Activated T-cell treated with anti-CD3 and anti-CD28 coated beads, Interleukin-2, amount 50 U/mL, for 24 hours (primary cell): ENCODE measurements around the gene TRAF2.
"Not testable (repeated sequence)": the region's sequence is repeated elsewhere in the genome, so short reads cannot be mapped to it uniquely, and the experiment has no call there.

ENCODE experiments used
- DNase-seq: peaks from one replicate; pipeline ENCODE4 v3.0.0-alpha.2; 2020
- H3K27ac Mint-ChIP-seq: 2 replicates; pipeline ENCODE4 v1.8.0; 2020; ENCODE audit warnings: mild to moderate bottlenecking, mixed read lengths
- H3K27me3 Mint-ChIP-seq: 2 replicates; pipeline ENCODE4 v1.8.0; 2020; ENCODE audit warnings: mixed read lengths
- H3K36me3 Mint-ChIP-seq: 2 replicates; pipeline ENCODE4 v1.8.0; 2020; ENCODE audit warnings: low read depth, mixed read lengths
- H3K4me1 Mint-ChIP-seq: 2 replicates; pipeline ENCODE4 v1.8.0; 2020; ENCODE audit warnings: low read depth, mixed read lengths
- H3K4me3 Mint-ChIP-seq: 2 replicates; pipeline ENCODE4 v1.8.0; 2020; ENCODE audit warnings: mild to moderate bottlenecking, moderate library complexity, mixed read lengths
- H3K9me3 Mint-ChIP-seq: 2 replicates; pipeline ENCODE4 v1.8.0; 2020; ENCODE audit warnings: mixed read lengths

The TRAF2 gene

DNA sequence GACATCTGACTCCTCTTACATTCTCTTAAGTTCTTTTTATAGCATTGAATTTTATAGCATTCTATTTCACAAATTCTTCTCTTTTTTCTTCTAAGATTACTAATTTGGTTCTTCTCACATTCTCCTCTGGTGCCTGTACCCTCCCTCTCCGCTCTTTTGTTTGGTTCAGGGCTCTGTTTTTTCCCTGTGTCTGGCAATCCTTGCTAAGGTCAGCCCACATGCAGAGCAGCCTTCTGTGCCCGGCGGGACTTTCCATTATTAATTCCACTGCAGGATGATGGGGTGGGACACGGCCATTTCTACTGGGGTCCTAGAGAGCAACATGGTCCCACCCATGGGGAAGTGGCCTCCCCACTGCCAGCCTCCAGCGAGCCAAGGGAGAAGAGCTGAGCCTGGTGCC lies 9.8 kb upstream of the TRAF2 start:
- no peak overlapping the region for H3K27ac Mint-ChIP-seq
- H3K27me3 Mint-ChIP-seq = no peaks in the 10 kb centered on the region
- no peak overlapping the region for H3K4me3 Mint-ChIP-seq
- H3K9me3 Mint-ChIP-seq = no peaks in the 10 kb centered on the region
- H3K36me3 Mint-ChIP-seq = no peaks in the 10 kb centered on the region
- no peak for DNase-seq
- peaks cover 12% of the 10 kb centered on the region for H3K4me1 Mint-ChIP-seq

GRCh38 chr9:136880651-136881050 lies 5.7 kb upstream of the TRAF2 start:
- no peaks in the 10 kb centered on the region for H3K27me3 Mint-ChIP-seq
- no peak for DNase-seq
- peaks cover 45% of the 10 kb centered on the region for H3K4me1 Mint-ChIP-seq
- no peaks in the 10 kb centered on the region for H3K9me3 Mint-ChIP-seq
- H3K27ac Mint-ChIP-seq = peak overlapping the region; percentile 91
- H3K36me3 Mint-ChIP-seq = peaks cover 22% of the 10 kb centered on the region
- no peak overlapping the region for H3K4me3 Mint-ChIP-seq

DNA sequence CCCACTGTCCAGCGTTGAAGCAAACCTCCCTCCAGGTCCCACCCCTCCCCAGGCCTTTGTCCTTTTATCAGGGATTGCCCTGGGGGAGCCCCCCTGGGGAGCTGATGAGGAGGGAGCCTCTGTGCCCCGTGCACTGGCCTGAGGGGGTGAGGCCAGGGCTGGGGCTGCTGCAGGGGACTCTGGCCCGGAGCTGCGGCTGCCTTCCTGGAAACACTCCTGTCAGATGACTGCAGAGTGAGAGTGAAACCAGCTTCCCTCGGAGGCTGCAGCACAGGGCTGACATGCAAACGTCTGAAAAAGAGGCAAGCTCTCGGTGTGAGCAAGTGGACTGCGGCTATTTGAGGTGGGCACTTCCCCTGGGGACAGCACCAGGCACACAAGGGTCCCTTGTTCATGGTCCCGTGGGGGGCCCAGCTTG lies 4.6 kb upstream of the TRAF2 start:
- Mint-ChIP-seq H3K4me3 (peak overlapping the region; percentile 75), H3K27ac (peak overlapping the region; percentile 91), H3K27me3 (no peaks in the 10 kb centered on the region), H3K36me3 (peaks cover 22% of the 10 kb centered on the region), H3K4me1 (peaks cover 45% of the 10 kb centered on the region), H3K9me3 (no peaks in the 10 kb centered on the region)
- peak; percentile 76 for DNase-seq

- Mint-ChIP-seq H3K27me3 (no peaks in the 10 kb centered on the region), H3K4me1 (peaks cover 49% of the 10 kb centered on the region), H3K36me3 (peaks cover 27% of the 10 kb centered on the region), H3K27ac (peak overlapping the region; percentile 91), H3K4me3 (peak overlapping the region; percentile 75), H3K9me3 (no peaks in the 10 kb centered on the region)
- DNase-seq = peak; percentile 90
Observed at GRCh38 chr9:136882109-136882946, 4.0 kb upstream of the TRAF2 start.

- Mint-ChIP-seq H3K4me3 (peak overlapping the region; percentile 75), H3K4me1 (peaks cover 52% of the 10 kb centered on the region), H3K36me3 (peaks cover 30% of the 10 kb centered on the region), H3K27ac (peak overlapping the region; percentile 91)
- H3K27me3 Mint-ChIP-seq, H3K9me3 Mint-ChIP-seq, DNase-seq: not testable (repeated sequence)
Observed at GRCh38 chr9:136882947-136883283, 3.4 kb upstream of the TRAF2 start.

GRCh38 chr9:136883670-136884069 lies 2.6 kb upstream of the TRAF2 start:
- not testable (repeated sequence) for DNase-seq, H3K4me3 Mint-ChIP-seq, H3K9me3 Mint-ChIP-seq, H3K27me3 Mint-ChIP-seq
- peak overlapping the region; percentile 91 for H3K27ac Mint-ChIP-seq
- peaks cover 30% of the 10 kb centered on the region for H3K36me3 Mint-ChIP-seq
- H3K4me1 Mint-ChIP-seq = peaks cover 60% of the 10 kb centered on the region

- Mint-ChIP-seq H3K9me3 (no peaks in the 10 kb centered on the region), H3K4me3 (peak overlapping the region; percentile 97), H3K4me1 (peaks cover 56% of the 10 kb centered on the region), H3K36me3 (peaks cover 57% of the 10 kb centered on the region), H3K27me3 (no peaks in the 10 kb centered on the region), H3K27ac (peak overlapping the region; percentile 95)
- peak; percentile 73 for DNase-seq
Observed at GRCh38 chr9:136886610-136887597, 588 bp downstream of the TRAF2 start.

DNA sequence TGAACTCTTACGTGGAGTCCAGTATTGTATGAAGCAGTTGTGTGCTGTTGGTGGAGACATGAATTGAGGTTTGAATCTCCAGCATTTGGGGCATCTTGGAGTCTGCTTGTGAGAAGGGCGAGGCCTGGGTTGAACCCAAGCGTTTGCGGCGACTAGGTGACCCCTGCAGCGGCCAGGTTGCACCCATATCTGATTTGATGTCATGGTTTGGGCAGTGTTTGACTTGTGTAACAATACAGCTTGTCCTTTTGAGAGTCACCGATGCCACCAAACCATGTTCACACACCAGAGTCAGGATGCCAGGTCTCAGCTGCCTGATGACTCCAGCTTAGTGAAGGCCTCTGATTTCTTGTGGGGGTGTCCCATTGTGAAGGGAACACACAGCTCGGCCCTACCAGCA lies 2.1 kb downstream of the TRAF2 start:
- DNase-seq = no peak
- no peaks in the 10 kb centered on the region for H3K9me3 Mint-ChIP-seq
- peaks cover 60% of the 10 kb centered on the region for H3K36me3 Mint-ChIP-seq
- H3K27ac Mint-ChIP-seq = peak overlapping the region; percentile 74
- peaks cover 48% of the 10 kb centered on the region for H3K4me1 Mint-ChIP-seq
- H3K27me3 Mint-ChIP-seq = no peaks in the 10 kb centered on the region
- peak overlapping the region; percentile 97 for H3K4me3 Mint-ChIP-seq

DNA sequence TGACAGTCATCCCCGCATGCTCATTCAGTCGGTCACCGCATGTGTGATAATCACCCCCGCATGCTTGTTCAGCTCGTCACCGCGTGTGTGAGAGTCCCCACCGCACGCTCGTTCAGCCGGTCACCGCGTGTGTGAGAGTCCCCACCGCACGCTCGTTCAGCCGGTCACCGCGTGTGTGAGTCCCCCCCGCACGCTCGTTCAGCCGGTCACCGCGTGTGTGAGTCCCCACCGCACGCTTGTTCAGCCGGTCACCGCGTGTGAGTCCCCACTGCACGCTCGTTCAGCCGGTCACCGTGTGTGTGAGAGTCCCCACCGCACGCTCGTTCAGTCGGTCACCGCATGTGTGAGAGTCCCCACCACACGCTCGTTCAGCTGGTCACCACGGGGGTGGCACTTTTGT lies 3.5 kb downstream of the TRAF2 start:
- Mint-ChIP-seq H3K4me1 (peaks cover 47% of the 10 kb centered on the region), H3K4me3 (no peak overlapping the region), H3K27me3 (no peaks in the 10 kb centered on the region), H3K9me3 (no peaks in the 10 kb centered on the region), H3K27ac (no peak overlapping the region), H3K36me3 (peaks cover 65% of the 10 kb centered on the region)
- no peak for DNase-seq

DNA sequence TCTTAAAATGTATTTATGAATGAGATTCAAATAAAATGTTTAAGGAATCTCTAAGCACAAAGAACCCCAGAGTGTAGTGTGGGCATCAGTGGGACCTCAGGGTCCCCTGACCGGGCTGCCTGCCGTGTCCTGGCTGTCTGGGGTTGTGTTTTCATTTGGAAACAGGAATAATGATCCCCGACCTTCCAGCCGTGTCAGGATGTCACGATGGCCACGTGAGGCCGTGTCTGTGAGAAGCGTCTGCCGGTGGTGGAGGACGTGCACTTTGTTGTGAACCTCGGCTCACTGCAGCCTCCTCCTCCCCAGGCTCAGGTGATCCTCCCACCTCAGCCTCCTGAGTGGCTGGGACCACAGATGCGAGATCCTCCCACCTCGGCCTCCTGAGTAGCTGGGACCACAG lies 4.3 kb downstream of the TRAF2 start:
- peaks cover 63% of the 10 kb centered on the region for H3K36me3 Mint-ChIP-seq
- no peaks in the 10 kb centered on the region for H3K27me3 Mint-ChIP-seq
- H3K4me1 Mint-ChIP-seq = peaks cover 45% of the 10 kb centered on the region
- H3K4me3 Mint-ChIP-seq = no peak overlapping the region
- H3K9me3 Mint-ChIP-seq = no peaks in the 10 kb centered on the region
- peak overlapping the region; percentile 59 for H3K27ac Mint-ChIP-seq
- no peak for DNase-seq

DNA sequence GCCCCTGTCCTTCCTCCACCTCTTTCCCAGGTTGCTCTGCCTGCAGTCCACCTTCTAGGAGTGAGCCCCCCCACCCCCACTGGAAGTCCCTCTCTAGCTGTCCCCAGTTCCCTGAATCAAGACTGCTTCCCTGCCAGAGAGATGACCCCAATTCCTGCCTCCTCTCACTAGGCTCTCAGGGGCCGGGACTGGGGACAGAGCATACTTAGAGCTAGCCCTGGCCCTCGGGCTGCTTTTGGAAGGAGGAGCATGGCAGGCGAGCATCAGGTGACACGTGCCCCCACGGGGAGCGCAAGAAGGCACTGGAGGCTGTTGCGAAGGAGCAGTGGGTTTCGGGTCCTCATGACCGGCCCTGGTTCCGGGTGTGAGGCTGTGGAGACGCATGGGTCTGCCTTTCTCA lies 9.7 kb downstream of the TRAF2 start:
- no peaks in the 10 kb centered on the region for H3K27me3 Mint-ChIP-seq
- H3K27ac Mint-ChIP-seq = peak overlapping the region; percentile 26
- H3K36me3 Mint-ChIP-seq = peaks cover 74% of the 10 kb centered on the region
- peaks cover 37% of the 10 kb centered on the region for H3K4me1 Mint-ChIP-seq
- DNase-seq = no peak
- H3K9me3 Mint-ChIP-seq = no peaks in the 10 kb centered on the region
- H3K4me3 Mint-ChIP-seq = no peak overlapping the region

DNA sequence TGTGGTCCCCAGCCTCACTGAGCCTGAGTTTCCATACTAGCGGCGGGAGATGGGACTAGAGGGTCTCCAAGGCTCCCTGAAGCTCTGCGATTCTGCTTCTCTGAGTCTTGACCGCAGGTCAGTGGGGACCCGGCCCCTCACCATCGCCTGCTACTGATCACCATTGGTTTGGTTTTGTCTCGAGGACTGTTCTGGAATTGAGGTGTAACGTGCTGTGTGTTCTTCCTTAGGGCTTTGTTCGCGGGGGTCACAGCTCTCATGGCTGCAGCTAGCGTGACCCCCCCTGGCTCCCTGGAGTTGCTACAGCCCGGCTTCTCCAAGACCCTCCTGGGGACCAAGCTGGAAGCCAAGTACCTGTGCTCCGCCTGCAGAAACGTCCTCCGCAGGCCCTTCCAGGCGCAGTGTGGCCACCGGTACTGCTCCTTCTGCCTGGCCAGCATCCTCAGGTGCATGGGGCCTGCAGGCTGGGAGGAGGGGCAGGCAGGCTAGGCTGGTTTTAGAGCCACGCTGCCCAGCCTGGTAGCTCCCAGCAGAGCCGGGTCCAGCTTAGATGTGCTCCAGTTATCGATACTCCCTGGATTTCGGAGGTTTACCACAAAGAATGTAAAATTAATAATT lies 12.3 kb downstream of the TRAF2 start:
- peak overlapping the region; percentile 12 for H3K27ac Mint-ChIP-seq
- H3K4me3 Mint-ChIP-seq = no peak overlapping the region

GRCh38 chr9:136899196-136899595 lies 12.9 kb downstream of the TRAF2 start:
- Mint-ChIP-seq H3K36me3 (peaks cover 78% of the 10 kb centered on the region), H3K27me3 (no peaks in the 10 kb centered on the region), H3K9me3 (no peaks in the 10 kb centered on the region), H3K4me3 (no peak overlapping the region), H3K27ac (peak overlapping the region; percentile 77), H3K4me1 (peaks cover 49% of the 10 kb centered on the region)
- DNase-seq = no peak

More for the DNA sequence above, 12.3 kb downstream of the TRAF2 start:
- Mint-ChIP-seq H3K27me3 (no peaks in the 10 kb centered on the region), H3K4me1 (peaks cover 50% of the 10 kb centered on the region), H3K36me3 (peaks cover 78% of the 10 kb centered on the region), H3K9me3 (no peaks in the 10 kb centered on the region)
- no peak for DNase-seq

DNA sequence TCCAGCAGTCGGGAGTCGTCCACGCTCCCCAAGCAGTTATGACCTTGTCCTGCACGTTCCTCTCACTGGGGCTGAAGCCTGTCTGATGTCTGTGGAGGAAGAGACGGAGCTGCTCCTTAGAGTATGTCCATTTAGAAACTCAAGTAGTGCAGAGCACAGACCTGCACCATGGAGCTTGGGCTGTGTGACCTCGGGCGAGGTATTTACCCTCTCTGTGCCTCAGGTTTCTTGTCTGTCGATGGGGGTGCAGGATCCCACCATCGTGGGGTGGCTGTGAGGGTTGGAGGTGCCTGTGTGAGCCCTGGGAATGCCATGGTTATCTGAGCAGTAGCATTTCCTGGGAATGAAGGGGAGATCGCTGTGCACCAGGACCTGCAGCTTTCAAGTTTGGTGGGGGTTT lies 14.2 kb downstream of the TRAF2 start:
- Mint-ChIP-seq H3K27me3 (no peaks in the 10 kb centered on the region), H3K4me1 (peaks cover 48% of the 10 kb centered on the region), H3K27ac (peak overlapping the region; percentile 96), H3K9me3 (no peaks in the 10 kb centered on the region), H3K4me3 (no peak overlapping the region), H3K36me3 (peaks cover 79% of the 10 kb centered on the region)
- no peak for DNase-seq
